ENCODE results near the gene PRRG2.
A peak's percentile ranks its signal among the peaks of the same experiment; 100 is the strongest.

- TF ChIP-seq YY1 (IDR thresholded peaks at IDR 0.05; ENCODE audit: low read depth, low read length) (peak; percentile 83), ETV6 (conservative IDR thresholded peaks at IDR 0.05 in 1 of 2, IDR thresholded peaks at IDR 0.05 in 1 of 2; ENCODE audit: borderline replicate concordance in 1 of 2, low read depth in 1 of 2) (peak in 1 of 2 experiments; percentile 43; a peak in 1 of 4 replicates), CTCF (IDR thresholded peaks at IDR 0.05 in 2 of 3, conservative IDR thresholded peaks at IDR 0.05 in 1 of 3; ENCODE audit: control insufficient read depth in 2 of 3, extremely low read depth in 1 of 3, insufficient read depth in 1 of 3, low read depth in 3 of 3, low read length in 3 of 3) (no peak), EP300 (IDR thresholded peaks at IDR 0.05; ENCODE audit: borderline replicate concordance in 1 of 2, control insufficient read depth in 1 of 2, low read depth in 2 of 2, low read length in 2 of 2) (no peak), MXI1 (IDR thresholded peaks at IDR 0.05; ENCODE audit: low read depth, low read length) (peak; percentile 67)
Measured at GRCh38 chr19:49580264-49581006, 681 bp upstream of the PRRG2 start, which contains the start of gene NOSIP.
